ENCODE results near the gene GRWD1. TPM values are rescaled to one million over a fixed set of nuclear protein-coding genes. Genes with fewer than 3 reads are reported as not detected.

GRWD1 gene
- total and polyA plus RNA-seq, 10 of the 15 experiments (the other 5 are each of a cell fraction or from before 2014, with no cell fraction given): 1.4 to 103 (median 30.7) TPM

- TF ChIP-seq PML (IDR thresholded peaks at IDR 0.05; ENCODE audit: low read length): no peak
- TF ChIP-seq SREBF2 (IDR thresholded peaks at IDR 0.05; ENCODE audit: low read length): no peak
These were observed 26.4 kb upstream of the GRWD1 start (continued) for GRCh38 chr19:48419158-48419920.

GRCh38 chr19:48421548-48421947 is 24.2 kb upstream of the GRWD1 start:
- TF ChIP-seq IKZF2 (IDR thresholded peaks at IDR 0.05) (no peak), HDGF (IDR thresholded peaks at IDR 0.05) (no peak), ZNF592 (IDR thresholded peaks at IDR 0.05) (no peak), PAX8 (IDR thresholded peaks at IDR 0.05) (no peak), ATF7 (IDR thresholded peaks at IDR 0.05; ENCODE audit: low read depth) (no peak), POLR2AphosphoS2 (IDR thresholded peaks at IDR 0.05; ENCODE audit: low read depth, low read length) (no peak), CEBPB (IDR thresholded peaks at IDR 0.05; ENCODE audit: borderline replicate concordance in 1 of 2, low read depth in 2 of 2, low read length in 2 of 2) (no peak)
- DNase-seq (ENCODE audit: low read depth, low spot score) (no peak), ATAC-seq (no peak), FAIRE-seq (no peak)
- no peaks in the 10 kb centered on the region for H3K9me3 ChIP-seq (replicated peaks; ENCODE audit: control insufficient read depth, insufficient read depth, low read length)
- CTCF ChIA-PET: interaction anchor here (0.7 to 1.9 kb wide), 2 partner anchors 24 to 894 kb away, joined by 3 to 4 read pairs; partner anchors contain the start of gene GRWD1
- intact Hi-C loops (cut with micrococcal nuclease; ENCODE audit: unreplicated experiment): no loop called here
- SMC1A ChIA-PET (ENCODE audit: uncharacterized antibody, unreplicated experiment): no interaction called here
- peaks cover 14% of the 10 kb centered on the region for H3K4me1 ChIP-seq (ENCODE audit: control insufficient read depth, insufficient read depth, low read length)
- H3K79me2 ChIP-seq (ENCODE audit: control insufficient read depth, insufficient read depth, low read length): no peaks in the 10 kb centered on the region
- in situ Hi-C loops (cut with MboI): no loop called here
- no peak overlapping the region for H2AFZ ChIP-seq (ENCODE audit: control insufficient read depth, low read depth, low read length)
- RAD21 ChIA-PET (ENCODE audit: unreplicated experiment): no interaction called here
- H3K4me2 ChIP-seq (ENCODE audit: control insufficient read depth, insufficient read depth): no peak overlapping the region
- no TSS peak for BruUV-seq (replicated peaks)
- no peaks in the 10 kb centered on the region for H3K36me3 ChIP-seq (ENCODE audit: control insufficient read depth in 2 of 2, insufficient read depth in 2 of 2, low read length in 1 of 2)
- no peaks in the 10 kb centered on the region for H4K20me1 ChIP-seq (ENCODE audit: control insufficient read depth, insufficient read depth)
- H3K27ac ChIP-seq (ENCODE audit: control insufficient read depth, insufficient read depth): no peak overlapping the region
- 70% methylated on average over 16 of the region's 16 CpGs for WGBS (ENCODE audit: insufficient coverage, insufficient replicate concordance, low lambda C conversion rate, missing lambda C conversion rate)
- H3K4me3 ChIP-seq: no peak overlapping the region
- H3K9ac ChIP-seq (ENCODE audit: control insufficient read depth, insufficient read depth, low read length): no peak overlapping the region
- no peaks in the 10 kb centered on the region for H3K27me3 ChIP-seq (replicated peaks in 1 of 2; ENCODE audit: control insufficient read depth in 2 of 2, insufficient read depth in 2 of 2, low read length in 1 of 2)
- POLR2A ChIA-PET: no interaction called here

Data from GM12878 (cell line).